SK-N-MC (cell line): ENCODE data around the gene SETD1B.

ENCODE experiments used
- EZH2 ChIP-seq: fragments of 200-600 bp; sonication (generic); IDR thresholded peaks from one replicate; pipeline ENCODE4 v1.6.1; 2017; ENCODE audit warnings: antibody characterized with exemption
- POLR2AphosphoS5 ChIP-seq: IDR thresholded peaks from 2 replicates; pipeline ENCODE4 v1.6.1; 2012; ENCODE audit warnings: mild to moderate bottlenecking, low read depth, low read length, borderline replicate concordance

GRCh38 chr12:121799156-121799841 lies 4.5 kb upstream of the SETD1B start:
- TF ChIP-seq EZH2 (no peak), POLR2AphosphoS5 (no peak)
